OCI-LY3 (cell line): ENCODE measurements around the gene ATP1A4.

Source experiments
- H2AFZ ChIP-seq: fragments of 200-600, 300-600 bp; shearing (Covaris generic); 2 replicates; pipeline ENCODE4 v1.6.0; 2014; ENCODE audit warnings: antibody characterized with exemption, low read depth, low read length
- H3K27ac ChIP-seq: fragments of 200-600, 300-600 bp; sonication (generic); 2 replicates; pipeline ENCODE4 v1.5.1; 2014; ENCODE audit warnings: mild to moderate bottlenecking, low read length, moderate library complexity, mixed read lengths
- H3K27me3 ChIP-seq: fragments of 200-600, 300-600 bp; sonication (generic); 2 replicates; pipeline ENCODE4 v1.6.1; 2014; ENCODE audit warnings: low read depth, low read length, mixed read lengths
- H3K36me3 ChIP-seq: fragments of 200-600, 300-600 bp; sonication (generic); replicated peaks from 2 replicates; pipeline ENCODE3; 2014; ENCODE audit warnings: low read depth, low read length, mixed read lengths
- H3K4me1 ChIP-seq: fragments of 300-600, 200-600 bp; sonication (generic); 2 replicates; pipeline ENCODE4 v1.6.1; 2014; ENCODE audit warnings: low read length, mixed read lengths
- H3K4me2 ChIP-seq: fragments of 200-600, 300-600 bp; sonication (generic); 2 replicates; pipeline ENCODE4 v1.6.1; 2014; ENCODE audit warnings: low read length, mixed read lengths
- H3K4me3 ChIP-seq: fragments of 300-600, 200-600 bp; sonication (generic); 2 replicates; pipeline ENCODE4 v1.5.1; 2014; ENCODE audit warnings: antibody characterized with exemption, mild to moderate bottlenecking, low read length, moderate library complexity
- H3K79me2 ChIP-seq: fragments of 300-600, 200-600 bp; shearing (Covaris generic); 2 replicates; pipeline ENCODE4 v1.6.1; 2014; ENCODE audit warnings: mild to moderate bottlenecking, low read length, mixed read lengths
- H3K9ac ChIP-seq: fragments of 300-600, 200-600 bp; shearing (Covaris generic); 2 replicates; pipeline ENCODE4 v1.6.0; 2014; ENCODE audit warnings: mild to moderate bottlenecking, low read length, moderate library complexity
- H3K9me3 ChIP-seq: fragments of 200-600, 300-600 bp; shearing (Covaris generic); 2 replicates; pipeline ENCODE4 v1.6.1; 2014; ENCODE audit warnings: low read length, mixed read lengths; ENCODE audit not compliant: insufficient read depth
- H4K20me1 ChIP-seq: fragments of 200-600, 300-600 bp; sonication (generic); 2 replicates; pipeline ENCODE4 v1.6.1; 2016; ENCODE audit warnings: low read length, mixed read lengths; ENCODE audit not compliant: insufficient read depth
- EZH2phosphoT487 ChIP-seq: fragments of 200-600 bp; shearing (Covaris generic); IDR thresholded peaks from 2 replicates; pipeline ENCODE4 v1.6.1; 2018; ENCODE audit warnings: antibody characterized with exemption, mixed run types, low read depth
- TF ChIP-seq, protein P1 (sequence below): fragments of 200-600, 300-600 bp; sonication (generic); IDR thresholded peaks from 2 replicates; pipeline ENCODE4 v1.5.1; 2014; ENCODE audit warnings: antibody characterized with exemption, low read length, low read depth

ATP1A4 gene

GRCh38 chr1:160171980-160172379 is 20.6 kb downstream of the ATP1A4 start:
- H3K4me2 ChIP-seq = no peak overlapping the region

GRCh38 chr1:160177231-160177630 is 25.8 kb downstream of the ATP1A4 start:
- no peaks in the 10 kb centered on the region for H3K79me2 ChIP-seq
- no peak overlapping the region; the same call in 1 of the 2 replicates for H2AFZ ChIP-seq
- peaks cover 15% of the 10 kb centered on the region for H3K4me1 ChIP-seq
- H3K27ac ChIP-seq = no peak overlapping the region; the same call in 1 of the 2 replicates
- TF ChIP-seq, protein P1, sequence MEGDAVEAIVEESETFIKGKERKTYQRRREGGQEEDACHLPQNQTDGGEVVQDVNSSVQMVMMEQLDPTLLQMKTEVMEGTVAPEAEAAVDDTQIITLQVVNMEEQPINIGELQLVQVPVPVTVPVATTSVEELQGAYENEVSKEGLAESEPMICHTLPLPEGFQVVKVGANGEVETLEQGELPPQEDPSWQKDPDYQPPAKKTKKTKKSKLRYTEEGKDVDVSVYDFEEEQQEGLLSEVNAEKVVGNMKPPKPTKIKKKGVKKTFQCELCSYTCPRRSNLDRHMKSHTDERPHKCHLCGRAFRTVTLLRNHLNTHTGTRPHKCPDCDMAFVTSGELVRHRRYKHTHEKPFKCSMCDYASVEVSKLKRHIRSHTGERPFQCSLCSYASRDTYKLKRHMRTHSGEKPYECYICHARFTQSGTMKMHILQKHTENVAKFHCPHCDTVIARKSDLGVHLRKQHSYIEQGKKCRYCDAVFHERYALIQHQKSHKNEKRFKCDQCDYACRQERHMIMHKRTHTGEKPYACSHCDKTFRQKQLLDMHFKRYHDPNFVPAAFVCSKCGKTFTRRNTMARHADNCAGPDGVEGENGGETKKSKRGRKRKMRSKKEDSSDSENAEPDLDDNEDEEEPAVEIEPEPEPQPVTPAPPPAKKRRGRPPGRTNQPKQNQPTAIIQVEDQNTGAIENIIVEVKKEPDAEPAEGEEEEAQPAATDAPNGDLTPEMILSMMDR = no peak
- TF ChIP-seq EZH2phosphoT487 = no peak
- H3K27me3 ChIP-seq = peaks cover 53% of the 10 kb centered on the region
- no peaks in the 10 kb centered on the region for H3K9me3 ChIP-seq
- no peaks in the 10 kb centered on the region for H3K36me3 ChIP-seq
- H3K9ac ChIP-seq = no peak overlapping the region; the same call in 1 of the 2 replicates
- peak overlapping the region; percentile 17; the same call in 1 of the 2 replicates for H3K4me3 ChIP-seq
- peak overlapping the region; percentile 20 for H3K4me2 ChIP-seq
- no peaks in the 10 kb centered on the region for H4K20me1 ChIP-seq

More at GRCh38 chr1:160171980-160172379, 20.6 kb downstream of the ATP1A4 start:
- no peaks in the 10 kb centered on the region for H3K36me3 ChIP-seq
- H3K79me2 ChIP-seq = no peaks in the 10 kb centered on the region
- peaks cover 62% of the 10 kb centered on the region for H3K27me3 ChIP-seq
- no peak overlapping the region for H3K4me3 ChIP-seq
- no peaks in the 10 kb centered on the region for H4K20me1 ChIP-seq
- H3K27ac ChIP-seq = no peak overlapping the region
- TF ChIP-seq, protein P1 = no peak
- no peak for TF ChIP-seq EZH2phosphoT487
- no peaks in the 10 kb centered on the region for H3K9me3 ChIP-seq
- H3K9ac ChIP-seq = no peak overlapping the region
- no peak overlapping the region for H2AFZ ChIP-seq
- H3K4me1 ChIP-seq = peaks cover 43% of the 10 kb centered on the region

DNA sequence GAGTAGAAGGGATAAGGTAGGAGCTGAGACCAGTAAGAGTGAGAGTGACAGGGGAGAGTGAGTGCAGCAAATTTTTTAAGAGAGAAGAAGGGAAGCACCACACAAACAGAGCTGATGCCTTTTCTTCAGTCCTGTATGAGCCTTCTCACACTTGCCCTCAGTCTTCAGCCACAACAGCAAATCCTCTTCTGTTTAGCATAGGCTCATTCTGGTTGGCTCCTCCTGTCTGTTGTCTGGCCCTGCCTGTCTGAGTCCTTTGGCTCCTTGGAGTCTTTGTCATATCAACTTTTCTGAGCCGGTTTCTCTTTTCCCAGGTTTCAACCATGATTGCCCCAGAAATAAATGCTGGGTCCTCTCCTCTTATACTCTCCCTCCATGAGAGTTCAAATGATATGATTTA is 26.3 kb downstream of the ATP1A4 start:
- Histone ChIP-seq H3K4me2 (peak overlapping the region; percentile 20), H2AFZ (no peak overlapping the region; the same call in 1 of the 2 replicates), H3K9me3 (no peaks in the 10 kb centered on the region), H3K9ac (no peak overlapping the region; the same call in 1 of the 2 replicates), H3K4me3 (peak overlapping the region; percentile 17; the same call in 1 of the 2 replicates), H4K20me1 (no peaks in the 10 kb centered on the region), H3K79me2 (no peaks in the 10 kb centered on the region), H3K27ac (no peak overlapping the region; the same call in 1 of the 2 replicates), H3K36me3 (no peaks in the 10 kb centered on the region), H3K4me1 (peaks cover 11% of the 10 kb centered on the region; the same call in 1 of the 2 replicates), H3K27me3 (peaks cover 49% of the 10 kb centered on the region)
- TF ChIP-seq EZH2phosphoT487 = no peak
- TF ChIP-seq, protein P1 = no peak

DNA sequence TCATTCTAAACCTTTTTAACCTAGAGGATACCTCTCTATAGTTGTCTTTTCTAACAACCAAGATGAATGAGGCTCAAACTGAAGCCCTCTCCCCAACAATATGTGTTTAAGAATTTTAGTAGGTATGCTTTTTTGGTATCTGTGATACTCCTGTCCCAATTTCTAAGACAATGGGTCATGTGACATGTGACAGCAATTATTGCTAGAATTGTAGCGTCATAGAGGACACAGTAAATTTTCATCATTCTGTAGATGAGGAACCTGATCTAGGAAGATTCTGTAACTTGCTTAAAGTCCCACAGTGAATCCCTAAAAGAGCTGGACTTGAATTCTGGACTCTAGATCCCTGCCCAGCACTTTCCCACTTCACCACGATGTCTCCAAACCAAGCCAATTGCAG is 27.3 kb downstream of the ATP1A4 start:
- Histone ChIP-seq H4K20me1 (no peaks in the 10 kb centered on the region), H3K9me3 (no peaks in the 10 kb centered on the region), H3K4me1 (peaks cover 11% of the 10 kb centered on the region; the same call in 1 of the 2 replicates), H3K36me3 (no peaks in the 10 kb centered on the region), H3K4me3 (no peak overlapping the region), H3K27ac (no peak overlapping the region), H3K4me2 (no peak overlapping the region), H3K9ac (no peak overlapping the region), H3K27me3 (peaks cover 41% of the 10 kb centered on the region), H2AFZ (no peak overlapping the region), H3K79me2 (no peaks in the 10 kb centered on the region)
- TF ChIP-seq, protein P1 = no peak
